GM18511 (cell line): Measurements from ENCODE around the gene DIPK2A.

Source experiments
- ATAC-seq: cut with Tn5 transposase; IDR thresholded peaks from one replicate; pipeline ENCODE4 v1.9.1; 2021; ENCODE audit warnings: mild to moderate bottlenecking, moderate library complexity; ENCODE audit not compliant: unreplicated experiment

The DIPK2A gene

GRCh38 chr3:143974271-143975238, 2.9 kb downstream of the DIPK2A start:
- ATAC-seq, result no peak

- no peak for ATAC-seq
Measured at GRCh38 chr3:143975554-143976152, 4.0 kb downstream of the DIPK2A start.

- ATAC-seq, result peak; percentile 45
Measured at GRCh38 chr3:143977341-143978262, 6.0 kb downstream of the DIPK2A start.

- no peak for ATAC-seq
Measured at GRCh38 chr3:143978263-143978631, 6.6 kb downstream of the DIPK2A start.

GRCh38 chr3:143979041-143979440, 7.4 kb downstream of the DIPK2A start:
- no peak for ATAC-seq

GRCh38 chr3:143979813-143980212, 8.2 kb downstream of the DIPK2A start:
- ATAC-seq, result no peak

- no peak for ATAC-seq
Measured at GRCh38 chr3:143988306-143988705, 16.7 kb downstream of the DIPK2A start.

- ATAC-seq, result no peak
Measured at GRCh38 chr3:143989461-143989860, 17.8 kb downstream of the DIPK2A start.

- no peak for ATAC-seq
Measured at GRCh38 chr3:143991713-143992112, 20.1 kb downstream of the DIPK2A start.

- ATAC-seq, result peak; percentile 58
Measured at GRCh38 chr3:143998266-143998665, 26.6 kb downstream of the DIPK2A start.

GRCh38 chr3:144003051-144003450, 31.4 kb downstream of the DIPK2A start:
- no peak for ATAC-seq

- ATAC-seq, result no peak
Measured at GRCh38 chr3:144010371-144010770, 38.7 kb downstream of the DIPK2A start.

GRCh38 chr3:144011251-144011799, 39.7 kb downstream of the DIPK2A start:
- ATAC-seq, result no peak

- ATAC-seq, result no peak
Measured at GRCh38 chr3:144015133-144015532, 43.5 kb downstream of the DIPK2A start.

GRCh38 chr3:144018776-144019175, 47.2 kb downstream of the DIPK2A start:
- ATAC-seq, result no peak
